EH (cell line): ENCODE measurements around the gene ZNF436.
A peak's percentile ranks its signal among the peaks of the same experiment; 100 is the strongest.
"Not testable (repeated sequence)": the region's sequence is repeated elsewhere in the genome, so short reads cannot be mapped to it uniquely, and the experiment has no call there.

Source experiments
- DNase-seq: peaks from one replicate; pipeline ENCODE4 v3.0.0-alpha.2; 2015; ENCODE audit warnings: low read depth

ZNF436 gene

GRCh38 chr1:23366598-23366997 lies 3.0 kb downstream of the ZNF436 start:
- DNase-seq, result no peak

GRCh38 chr1:23366146-23366545 lies 3.5 kb downstream of the ZNF436 start:
- no peak for DNase-seq

- no peak for DNase-seq
These were observed 7.4 kb downstream of the ZNF436 start for GRCh38 chr1:23362218-23362713.

- no peak for DNase-seq
These were observed 11.2 kb downstream of the ZNF436 start for GRCh38 chr1:23358310-23358875.

GRCh38 chr1:23357138-23357908 lies 12.3 kb downstream of the ZNF436 start:
- no peak for DNase-seq

GRCh38 chr1:23356471-23357137 lies 13.0 kb downstream of the ZNF436 start:
- DNase-seq, result no peak

- no peak for DNase-seq
These were observed 15.4 kb downstream of the ZNF436 start for GRCh38 chr1:23354245-23354644.

- DNase-seq, result no peak
These were observed 17.4 kb downstream of the ZNF436 start for GRCh38 chr1:23352096-23352695.

- no peak for DNase-seq
These were observed 23.7 kb downstream of the ZNF436 start for GRCh38 chr1:23345920-23346319.

GRCh38 chr1:23344987-23345472 lies 24.6 kb downstream of the ZNF436 start:
- no peak for DNase-seq

- peak; percentile 100 for DNase-seq
These were observed 25.3 kb downstream of the ZNF436 start, which contains the start of gene HNRNPR for GRCh38 chr1:23344111-23344986. Gene HNRNPR (minus strand): TSS chr1:23344284. CDS start chr1:23341008, 3,276 bp downstream.

GRCh38 chr1:23343221-23344110 lies 26.2 kb downstream of the ZNF436 start:
- peak; percentile 87 for DNase-seq

- DNase-seq, result no peak
These were observed 27.5 kb downstream of the ZNF436 start for GRCh38 chr1:23341931-23342692.

GRCh38 chr1:23339632-23340031 lies 30.0 kb downstream of the ZNF436 start:
- DNase-seq, result no peak

- no peak for DNase-seq
These were observed 31.8 kb downstream of the ZNF436 start for GRCh38 chr1:23337869-23338268.

GRCh38 chr1:23331713-23332112 lies 37.9 kb downstream of the ZNF436 start:
- DNase-seq, result no peak

GRCh38 chr1:23330846-23331245 lies 38.8 kb downstream of the ZNF436 start:
- no peak for DNase-seq

- DNase-seq, result no peak
These were observed 44.2 kb downstream of the ZNF436 start for GRCh38 chr1:23325393-23325792.

- peak; percentile 16 for DNase-seq
These were observed 46.9 kb downstream of the ZNF436 start for GRCh38 chr1:23322770-23323169.

- not testable (repeated sequence) for DNase-seq
These were observed 59.4 kb downstream of the ZNF436 start for GRCh38 chr1:23310280-23310679.
